ENCODE results near the gene STX3. TPM values are rescaled to one million over a fixed set of nuclear protein-coding genes. Genes with fewer than 3 reads are reported as not detected.
"Not testable (repeated sequence)": the region's sequence is repeated elsewhere in the genome, so short reads cannot be mapped to it uniquely, and the experiment has no call there.

The STX3 gene
- total RNA-seq, 2 experiments from 2014 or later = 7.3 to 8.0 TPM

DNA sequence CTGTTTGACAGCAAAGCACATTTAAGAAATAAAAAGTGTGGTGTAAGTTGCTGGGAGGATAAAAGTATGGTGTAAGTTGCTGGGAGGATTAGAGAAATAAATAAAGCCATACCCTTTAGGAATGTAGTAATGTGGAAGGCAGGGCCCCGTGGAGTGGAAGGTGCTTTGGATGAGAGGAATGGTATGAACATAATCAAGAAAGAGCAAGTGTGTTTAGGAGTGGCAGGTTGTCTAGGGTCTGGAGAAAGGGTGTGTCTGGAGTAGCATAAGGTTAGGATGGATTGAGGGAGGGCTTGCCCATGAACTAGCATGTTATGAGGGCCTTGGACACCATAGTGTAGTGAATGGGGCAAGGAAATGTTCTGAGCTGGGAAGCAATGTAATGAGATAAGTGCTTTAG lies 37.3 kb downstream of the STX3 start:
- no peak for DNase-seq
- Mint-ChIP-seq H3K27me3 (no peaks in the 10 kb centered on the region), H3K9me3 (no peaks in the 10 kb centered on the region), H3K4me3 (no peak overlapping the region), H3K4me1 (no peaks in the 10 kb centered on the region), H3K27ac (no peak overlapping the region), H3K36me3 (peaks cover 2% of the 10 kb centered on the region)

DNA sequence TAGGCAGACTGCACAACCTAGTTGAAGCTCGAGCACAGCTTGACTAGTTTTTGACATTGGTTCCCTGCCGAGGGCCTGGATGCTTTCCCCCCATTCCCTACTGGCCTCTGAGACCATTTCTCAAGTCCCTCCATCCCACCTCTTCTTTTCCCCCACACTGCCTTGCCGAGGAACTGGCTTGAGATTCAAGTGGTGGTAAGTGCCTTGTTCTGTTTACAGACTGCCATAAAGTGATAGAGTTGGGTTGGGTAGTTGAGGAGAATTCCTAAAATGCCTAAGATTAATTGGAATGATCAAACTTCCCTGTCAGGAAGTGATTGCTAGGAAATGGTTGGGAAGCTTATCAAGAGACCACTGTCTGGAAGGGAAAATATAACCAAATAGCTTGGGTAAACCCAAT lies 39.2 kb downstream of the STX3 start:
- no peak overlapping the region for H3K27ac Mint-ChIP-seq
- H3K36me3 Mint-ChIP-seq = peaks cover 2% of the 10 kb centered on the region
- H3K4me3 Mint-ChIP-seq = no peak overlapping the region
- H3K4me1 Mint-ChIP-seq = no peaks in the 10 kb centered on the region
- H3K9me3 Mint-ChIP-seq = no peaks in the 10 kb centered on the region
- H3K27me3 Mint-ChIP-seq = no peaks in the 10 kb centered on the region
- no peak for DNase-seq

DNA sequence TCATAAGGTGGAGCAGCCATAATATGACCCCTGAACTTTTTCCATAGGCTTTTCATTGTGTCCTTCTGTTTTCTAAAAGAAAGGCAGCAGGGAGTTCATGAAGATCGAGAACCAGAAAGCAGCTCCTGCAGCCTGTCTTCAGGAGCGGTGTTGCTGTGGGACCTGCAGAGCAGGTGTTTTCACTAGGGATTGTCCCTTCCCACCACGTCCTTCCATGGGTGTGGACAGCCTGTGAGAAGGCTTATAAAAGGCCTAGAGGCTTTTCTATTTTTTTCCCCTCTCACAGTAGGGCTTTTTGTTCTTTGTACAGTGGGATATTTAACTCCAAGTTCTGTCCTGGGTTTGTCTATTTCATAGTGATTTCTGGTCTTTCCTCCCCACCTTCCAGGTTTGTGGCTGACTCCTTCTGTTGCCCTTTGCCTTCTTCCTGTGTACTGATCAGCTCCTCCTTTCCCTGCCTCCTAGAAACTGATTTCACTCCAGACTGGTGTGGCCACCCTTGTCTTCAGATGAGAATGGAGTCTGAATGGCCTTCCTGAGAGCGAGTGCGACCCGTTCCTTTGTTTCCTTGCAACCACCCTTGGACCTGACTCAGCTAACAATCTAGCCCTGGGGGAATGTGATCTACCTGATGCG lies 45.3 kb downstream of the STX3 start:
- H3K27ac Mint-ChIP-seq = no peak overlapping the region
- DNase-seq = no peak
- H3K27me3 Mint-ChIP-seq = no peaks in the 10 kb centered on the region
- no peak overlapping the region for H3K4me3 Mint-ChIP-seq
- H3K4me1 Mint-ChIP-seq = no peaks in the 10 kb centered on the region
- H3K9me3 Mint-ChIP-seq = no peaks in the 10 kb centered on the region
- peaks cover 2% of the 10 kb centered on the region for H3K36me3 Mint-ChIP-seq

DNA sequence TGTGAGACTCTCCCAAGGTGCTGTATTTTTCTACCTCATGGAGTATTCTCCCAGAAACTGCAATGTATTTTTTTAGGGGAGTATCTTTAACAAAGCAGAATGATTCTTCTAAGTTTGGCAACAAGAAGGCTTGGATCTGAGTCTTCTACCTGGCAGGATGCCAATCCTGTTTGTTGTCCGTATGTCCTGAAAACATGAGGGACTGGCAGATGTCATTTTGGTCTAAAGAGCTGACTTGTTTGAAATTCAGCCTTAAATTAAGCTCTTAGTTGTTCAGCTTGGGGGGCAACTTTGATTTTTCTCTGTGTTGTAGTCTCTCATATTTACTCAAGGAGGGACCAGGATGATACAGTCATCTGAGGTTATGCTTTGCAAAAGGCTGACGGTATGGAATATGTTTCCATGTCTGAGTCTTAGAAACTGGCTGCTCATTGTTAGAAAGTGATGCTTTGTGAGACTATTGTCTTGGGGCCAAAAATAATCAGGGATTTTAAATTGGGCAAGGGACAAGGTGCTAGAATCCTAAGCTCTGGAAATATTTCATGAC lies 46.1 kb downstream of the STX3 start:
- Mint-ChIP-seq H3K9me3 (no peaks in the 10 kb centered on the region), H3K4me1 (no peaks in the 10 kb centered on the region), H3K27ac (no peak overlapping the region), H3K4me3 (no peak overlapping the region), H3K27me3 (no peaks in the 10 kb centered on the region), H3K36me3 (peaks cover 2% of the 10 kb centered on the region)
- DNase-seq = no peak

DNA sequence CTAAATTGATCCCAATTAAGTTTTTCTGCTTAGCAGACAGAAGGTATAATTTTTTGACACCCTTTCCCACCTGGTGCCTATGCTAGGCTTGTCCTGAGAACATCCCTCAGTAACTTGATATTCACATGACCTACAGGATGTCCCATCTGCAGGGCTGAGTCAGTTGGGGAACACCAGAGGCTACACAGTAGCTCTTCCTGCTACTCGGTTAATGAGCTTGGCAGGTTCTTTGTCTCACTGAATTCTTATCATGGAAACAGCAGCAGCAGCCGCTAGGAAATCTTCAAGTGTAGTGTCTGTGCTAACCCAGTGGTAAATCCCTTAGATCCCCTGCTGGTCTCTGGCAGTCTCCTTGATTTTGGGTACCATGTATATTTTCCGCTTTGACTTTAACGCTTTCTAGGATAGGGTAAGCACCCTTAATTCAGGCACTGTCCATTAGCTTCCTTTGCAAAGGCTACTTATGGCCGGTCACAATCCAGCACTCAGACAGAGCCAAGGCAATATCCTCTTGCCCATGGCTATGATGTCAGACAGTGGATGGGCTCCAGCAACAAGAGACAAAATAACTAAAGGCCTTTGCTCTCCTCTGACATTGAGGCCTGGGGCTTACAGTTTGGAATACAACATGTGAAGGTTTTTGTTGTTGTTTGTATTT lies 46.9 kb downstream of the STX3 start:
- Mint-ChIP-seq H3K4me1 (no peaks in the 10 kb centered on the region), H3K4me3 (no peak overlapping the region), H3K27me3 (no peaks in the 10 kb centered on the region), H3K36me3 (peaks cover 5% of the 10 kb centered on the region), H3K9me3 (no peaks in the 10 kb centered on the region), H3K27ac (no peak overlapping the region)
- no peak for DNase-seq

DNA sequence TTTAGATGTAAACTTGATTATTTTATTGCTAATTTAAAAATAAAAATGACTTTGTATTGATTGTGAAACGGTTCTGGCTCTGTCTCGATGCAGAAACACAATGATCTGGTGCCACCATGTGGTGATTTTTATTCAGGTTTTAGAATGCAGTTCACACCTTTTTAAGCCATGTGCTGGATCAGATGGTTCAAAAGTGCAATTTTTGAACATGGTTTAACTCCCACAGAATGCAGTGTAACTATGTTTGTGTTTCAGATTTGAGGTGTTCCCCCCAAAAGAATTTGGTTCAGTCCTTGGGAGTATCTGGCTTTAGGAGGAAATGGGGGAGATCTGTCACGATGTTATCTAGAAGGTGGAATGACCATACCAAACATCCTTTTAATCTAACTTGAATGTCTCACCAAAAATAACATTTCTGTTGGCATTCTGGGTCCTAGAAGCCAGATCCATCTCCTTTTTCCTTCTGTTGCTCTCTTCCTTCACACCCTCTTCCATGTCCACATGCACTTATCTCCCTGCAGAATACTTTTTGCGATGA lies 47.5 kb downstream of the STX3 start:
- Mint-ChIP-seq H3K27ac (no peak overlapping the region), H3K36me3 (peaks cover 5% of the 10 kb centered on the region), H3K27me3 (no peaks in the 10 kb centered on the region), H3K4me3 (no peak overlapping the region), H3K4me1 (no peaks in the 10 kb centered on the region), H3K9me3 (no peaks in the 10 kb centered on the region)
- DNase-seq = no peak

DNA sequence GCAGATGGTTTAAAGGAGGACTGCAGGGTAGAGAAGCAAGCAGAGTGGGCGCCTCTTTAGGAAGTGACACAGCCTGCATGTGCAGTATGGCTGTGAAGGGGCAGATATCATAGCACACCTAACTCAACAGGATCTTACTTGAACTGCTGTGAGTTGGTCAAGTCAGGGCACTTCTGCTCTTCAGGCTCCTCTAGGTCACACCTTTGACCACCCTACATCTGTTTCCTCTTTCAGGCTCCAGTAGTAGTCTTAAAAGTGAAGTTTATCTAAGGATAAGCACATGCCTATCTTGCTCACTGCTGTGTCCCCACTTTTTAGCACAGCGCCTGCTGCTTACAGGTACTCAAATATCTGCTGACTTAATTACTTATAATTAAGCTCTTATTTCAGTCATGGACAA lies 48.9 kb downstream of the STX3 start:
- peaks cover 4% of the 10 kb centered on the region for H3K4me1 Mint-ChIP-seq
- no peak overlapping the region for H3K27ac Mint-ChIP-seq
- H3K9me3 Mint-ChIP-seq = no peaks in the 10 kb centered on the region
- no peak overlapping the region for H3K4me3 Mint-ChIP-seq
- DNase-seq = no peak
- H3K36me3 Mint-ChIP-seq = peaks cover 8% of the 10 kb centered on the region
- no peaks in the 10 kb centered on the region for H3K27me3 Mint-ChIP-seq

DNA sequence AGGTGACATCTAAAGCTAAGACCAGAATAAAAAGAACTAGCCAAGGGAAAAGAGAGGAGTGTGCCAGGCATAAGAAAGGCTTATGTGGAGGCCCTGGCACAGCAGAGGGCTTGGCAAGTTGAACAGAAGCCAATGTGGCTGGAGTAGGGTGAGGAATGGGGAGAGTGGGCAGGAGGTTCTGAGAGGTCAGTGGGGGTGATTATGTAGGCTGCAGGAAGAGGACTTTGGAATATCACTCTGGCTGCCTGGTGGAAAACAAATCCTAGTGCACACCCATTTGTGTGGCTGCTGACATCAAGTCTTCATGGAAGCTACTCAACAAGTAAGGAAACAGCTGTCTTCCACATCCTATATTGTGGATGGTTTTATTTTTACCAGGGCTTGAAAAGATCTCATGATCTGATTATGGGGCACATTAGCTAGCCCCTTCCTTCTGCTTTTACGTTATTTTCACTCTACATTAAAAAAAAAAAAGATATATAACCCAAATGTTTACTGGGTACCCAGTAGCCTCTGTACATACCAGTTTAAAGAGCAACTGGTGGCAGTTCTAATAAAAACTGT lies 52.0 kb downstream of the STX3 start:
- H3K27me3 Mint-ChIP-seq = no peaks in the 10 kb centered on the region
- H3K4me1 Mint-ChIP-seq = peaks cover 13% of the 10 kb centered on the region
- no peak overlapping the region for H3K4me3 Mint-ChIP-seq
- no peaks in the 10 kb centered on the region for H3K9me3 Mint-ChIP-seq
- no peak for DNase-seq
- H3K27ac Mint-ChIP-seq = peak overlapping the region; percentile 9
- peaks cover 14% of the 10 kb centered on the region for H3K36me3 Mint-ChIP-seq

DNA sequence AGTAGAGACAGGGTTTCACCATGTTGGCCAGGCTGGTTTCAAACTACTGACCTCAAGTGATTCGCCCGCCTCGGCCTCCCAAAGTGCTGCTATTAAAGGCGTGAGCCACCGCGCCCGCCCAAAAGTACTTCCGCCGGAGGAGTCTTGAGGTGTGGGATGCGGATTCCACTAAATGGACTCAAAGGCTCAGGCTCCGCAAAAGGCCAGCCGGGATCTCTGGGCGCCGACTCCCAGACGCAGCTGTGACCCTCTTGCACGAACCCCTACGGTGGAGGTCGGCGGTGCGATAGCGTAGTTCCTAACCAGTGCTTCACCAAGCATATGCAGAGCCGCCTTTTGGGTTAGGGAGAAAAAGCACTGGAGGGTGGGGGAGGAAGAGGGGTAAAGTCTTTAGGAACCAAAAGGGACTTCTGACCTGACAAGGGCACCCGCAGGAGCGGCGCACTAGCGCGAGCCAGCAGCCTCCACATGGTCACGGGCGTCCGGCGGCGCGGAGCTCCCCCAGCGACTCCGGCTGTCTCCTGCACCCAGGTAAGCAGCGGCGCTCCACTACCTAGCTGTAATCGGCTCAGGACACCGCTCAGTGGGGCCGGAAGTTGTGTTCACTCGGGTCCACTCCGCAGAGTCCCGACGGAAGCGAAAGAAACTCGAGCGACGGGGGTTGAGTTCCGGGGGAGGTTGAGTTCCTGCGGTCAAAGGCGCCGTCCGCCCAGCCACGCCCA lies 55.2 kb downstream of the STX3 start, which contains the start of gene MRPL16:
MRPL16 (minus strand) TSS at position 590 of the 722 bp plus-strand sequence; CDS start at position 470, 120 bp downstream.
- DNase-seq = peak; percentile 86
- H3K4me1 Mint-ChIP-seq = peaks cover 18% of the 10 kb centered on the region
- peaks cover 13% of the 10 kb centered on the region for H3K36me3 Mint-ChIP-seq
- peak within 1 kb of the TSS; percentile 89 for H3K27ac Mint-ChIP-seq
- no peaks in the 10 kb centered on the region for H3K9me3 Mint-ChIP-seq
- H3K4me3 Mint-ChIP-seq = peak within 1 kb of the TSS; percentile 92
- peaks cover 3% of the 10 kb centered on the region for H3K27me3 Mint-ChIP-seq

DNA sequence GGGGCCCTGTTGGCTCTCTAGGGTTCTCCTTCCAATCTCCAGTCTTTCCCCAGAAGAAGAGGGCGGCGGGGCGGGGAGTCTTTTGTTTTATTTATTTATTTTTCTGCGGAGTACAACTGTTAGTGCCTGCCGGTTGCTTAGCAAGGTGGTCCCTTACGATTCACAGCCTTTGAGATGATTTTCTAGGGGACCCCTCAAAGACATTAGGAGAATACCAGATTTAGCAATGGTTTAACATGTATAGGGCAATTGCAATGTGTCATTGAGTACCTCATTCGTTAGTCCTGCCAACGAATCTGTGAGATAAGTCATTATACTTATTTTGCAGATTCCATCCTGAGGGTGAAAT lies 55.7 kb downstream of the STX3 start:
- Mint-ChIP-seq H3K4me1 (peaks cover 18% of the 10 kb centered on the region), H3K27me3 (peaks cover 3% of the 10 kb centered on the region), H3K27ac (peak overlapping the region; percentile 89), H3K4me3 (peak overlapping the region; percentile 92), H3K36me3 (peaks cover 13% of the 10 kb centered on the region), H3K9me3 (no peaks in the 10 kb centered on the region)
- no peak for DNase-seq

DNA sequence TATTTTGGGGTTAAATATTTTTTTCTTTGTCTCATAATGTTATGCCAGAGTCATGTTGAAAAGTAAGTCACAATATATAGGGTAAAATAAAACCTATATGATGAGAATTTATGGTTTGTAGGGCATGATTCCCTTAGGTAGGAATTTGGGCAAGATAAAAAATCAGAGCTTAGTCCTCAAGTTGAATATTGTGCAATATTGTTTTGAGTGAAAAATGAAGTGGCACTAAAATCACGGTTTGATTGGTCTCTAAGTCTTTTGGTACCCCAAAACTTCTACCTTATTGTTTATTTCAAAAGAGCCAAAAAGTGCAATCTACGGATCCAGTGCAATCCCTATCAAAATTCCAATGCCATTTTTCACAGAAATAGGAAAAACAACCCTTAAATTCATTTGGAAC lies 57.0 kb downstream of the STX3 start:
- H3K4me3 Mint-ChIP-seq = no peak overlapping the region
- peaks cover 3% of the 10 kb centered on the region for H3K27me3 Mint-ChIP-seq
- H3K9me3 Mint-ChIP-seq = no peaks in the 10 kb centered on the region
- H3K27ac Mint-ChIP-seq = no peak overlapping the region
- peaks cover 9% of the 10 kb centered on the region for H3K36me3 Mint-ChIP-seq
- DNase-seq = no peak
- H3K4me1 Mint-ChIP-seq = peaks cover 18% of the 10 kb centered on the region

DNA sequence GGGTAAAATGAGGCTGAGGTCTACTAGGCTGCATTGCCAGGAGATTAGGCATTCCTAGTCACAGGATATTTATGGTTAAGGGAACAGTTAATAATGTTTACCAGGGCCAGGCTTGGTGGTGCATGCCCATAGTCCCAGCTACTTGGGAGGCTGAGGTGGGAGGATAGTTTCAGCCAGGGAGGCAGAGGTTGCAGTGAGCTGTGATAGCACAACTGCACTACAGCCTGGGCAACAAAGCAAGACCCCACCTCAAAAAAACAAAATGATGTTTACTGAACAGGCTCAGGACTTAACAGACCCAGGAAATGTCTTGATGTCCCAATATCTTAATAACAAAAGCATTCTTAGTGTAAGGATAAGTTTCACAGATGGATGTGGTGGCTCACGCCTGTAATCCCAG lies 58.2 kb downstream of the STX3 start:
- Mint-ChIP-seq H3K4me3 (no peak overlapping the region), H3K36me3 (peaks cover 9% of the 10 kb centered on the region), H3K27me3 (peaks cover 3% of the 10 kb centered on the region), H3K4me1 (peaks cover 18% of the 10 kb centered on the region), H3K27ac (no peak overlapping the region), H3K9me3 (no peaks in the 10 kb centered on the region)
- no peak for DNase-seq

DNA sequence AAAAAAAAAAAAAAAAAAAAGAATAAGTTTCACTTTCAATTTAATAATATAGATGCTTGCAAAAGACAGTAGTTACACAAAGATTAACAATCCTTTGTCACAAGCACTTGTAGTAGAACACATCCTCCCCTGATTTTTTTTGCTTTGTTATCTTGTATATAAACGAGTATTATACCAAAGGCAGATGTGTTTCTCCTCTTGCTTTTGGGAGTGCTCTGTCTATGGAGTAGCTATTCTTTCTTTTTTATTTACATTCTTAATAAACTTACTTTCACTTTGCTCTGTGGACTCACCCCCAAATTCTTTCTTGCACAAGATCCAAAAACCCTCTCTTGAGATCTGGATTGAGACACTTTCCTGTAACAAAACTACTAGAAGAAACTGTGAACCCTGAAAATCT lies 58.8 kb downstream of the STX3 start:
- no peaks in the 10 kb centered on the region for H3K9me3 Mint-ChIP-seq
- DNase-seq = no peak
- H3K4me3 Mint-ChIP-seq = no peak overlapping the region
- H3K27me3 Mint-ChIP-seq = peaks cover 3% of the 10 kb centered on the region
- H3K27ac Mint-ChIP-seq = no peak overlapping the region
- peaks cover 6% of the 10 kb centered on the region for H3K36me3 Mint-ChIP-seq
- peaks cover 13% of the 10 kb centered on the region for H3K4me1 Mint-ChIP-seq

DNA sequence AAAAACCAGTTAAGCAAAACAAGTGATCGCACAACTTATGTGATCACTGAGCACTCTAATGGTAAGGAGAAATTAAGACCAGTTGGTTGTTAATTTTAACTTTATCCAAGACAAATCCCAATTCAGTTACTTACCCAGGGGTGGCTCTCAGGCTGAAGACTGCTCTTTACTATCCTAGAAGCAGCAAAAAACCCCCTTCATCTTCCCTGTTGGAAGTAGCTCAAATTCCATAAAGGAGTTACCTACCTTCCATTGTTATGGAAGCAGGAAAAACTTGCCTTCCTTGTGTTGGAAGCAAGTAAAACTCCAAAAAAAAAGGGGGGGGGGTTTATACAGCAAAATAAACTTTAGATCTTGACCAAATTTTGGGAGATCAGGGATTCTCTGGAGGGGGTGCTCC lies 60.6 kb downstream of the STX3 start:
- Mint-ChIP-seq H3K9me3 (no peaks in the 10 kb centered on the region), H3K36me3 (no peaks in the 10 kb centered on the region), H3K4me1 (peaks cover 9% of the 10 kb centered on the region), H3K27ac (no peak overlapping the region), H3K4me3 (no peak overlapping the region), H3K27me3 (peaks cover 3% of the 10 kb centered on the region)
- no peak for DNase-seq

DNA sequence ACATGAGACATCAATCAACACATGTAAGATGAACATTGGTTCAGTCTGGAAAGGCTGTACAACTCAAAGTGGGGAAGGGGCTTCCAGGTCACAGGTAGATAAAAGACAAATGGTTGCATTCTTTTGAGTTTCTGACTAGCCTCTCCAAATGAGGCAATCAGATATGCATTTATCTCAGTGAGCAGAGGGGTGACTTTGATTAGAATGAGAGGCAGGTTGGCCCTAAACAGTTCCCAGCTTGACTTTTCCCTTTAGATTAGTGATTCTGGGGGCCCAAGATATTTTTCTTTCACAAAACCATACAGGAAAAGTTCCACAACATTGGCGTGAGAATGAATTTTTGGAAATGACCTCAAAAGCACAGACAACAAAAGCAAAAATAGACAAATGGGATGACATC lies 61.3 kb downstream of the STX3 start:
- not testable (repeated sequence) for H3K27ac Mint-ChIP-seq, H3K36me3 Mint-ChIP-seq, DNase-seq, H3K4me3 Mint-ChIP-seq, H3K27me3 Mint-ChIP-seq, H3K4me1 Mint-ChIP-seq, H3K9me3 Mint-ChIP-seq

All from activated naive CD8-positive, alpha-beta T cell treated with anti-CD3 and anti-CD28 coated beads for 36 hours (primary cell).